WTC11 (cell line): Measurements from ENCODE around the gene THUMPD3. TPM values are rescaled to one million over a fixed set of nuclear protein-coding genes. Genes with fewer than 3 reads are reported as not detected.

Experiments used
- ATAC-seq: fragments of 200-7000 bp; cut with Tn5 transposase; 2 replicates; pipeline ENCODE4 v1.10.0; 2021; ENCODE audit warnings: mild to moderate bottlenecking, moderate library complexity
- CTCF ChIA-PET: fragments of 300-600 bp; sonication (Branson Sonifier 250); formaldehyde crosslinking; loops from one replicate; lab custom pipeline; 2021; ENCODE audit warnings: antibody characterized with exemption; lab: Charles Lee
- POLR2A ChIA-PET: fragments of 350-600 bp; sonication (Branson Sonifier 250); formaldehyde crosslinking; loops from one replicate; lab custom pipeline; 2021; ENCODE audit warnings: antibody characterized with exemption; lab: Charles Lee
- DNase-seq: peaks from one replicate; pipeline ENCODE4 v3.0.0; 2021; ENCODE audit warnings: low spot score
- H3K27ac Mint-ChIP-seq: 2 replicates; pipeline ENCODE4 v1.8.0; 2021; ENCODE audit warnings: mixed read lengths
- H3K27me3 Mint-ChIP-seq: 2 replicates; pipeline ENCODE4 v1.8.0; 2021; ENCODE audit warnings: low read depth, mild to moderate bottlenecking, moderate library complexity, mixed read lengths
- H3K36me3 Mint-ChIP-seq: 2 replicates; pipeline ENCODE4 v1.8.0; 2021; ENCODE audit warnings: mixed read lengths
- H3K4me1 Mint-ChIP-seq: 2 replicates; pipeline ENCODE4 v1.8.0; 2022; ENCODE audit warnings: mixed read lengths
- H3K4me3 Mint-ChIP-seq: 2 replicates; pipeline ENCODE4 v1.8.0; 2021; ENCODE audit warnings: mild to moderate bottlenecking, moderate library complexity, mixed read lengths
- H3K9me3 Mint-ChIP-seq: 2 replicates; pipeline ENCODE4 v1.8.0; 2021; ENCODE audit warnings: mixed read lengths
- AFF4 ChIP-seq: sonication (generic); formaldehyde crosslinking; IDR thresholded peaks from 2 replicates; pipeline ENCODE4 v1.8.1; 2023; ENCODE audit warnings: mild to moderate bottlenecking, missing genetic modification reagents, borderline replicate concordance
- AR ChIP-seq: fragments of 250-450 bp; sonication (Bioruptor Pico); IDR thresholded peaks from 2 replicates; pipeline ENCODE4 v1.9.0; 2021; ENCODE audit warnings: mild to moderate bottlenecking
- CREB1 ChIP-seq: sonication (generic); formaldehyde crosslinking; IDR thresholded peaks from 2 replicates; pipeline ENCODE4 v1.8.0; 2023; ENCODE audit warnings: mild to moderate bottlenecking, missing genetic modification reagents
- CREM ChIP-seq: sonication (generic); formaldehyde crosslinking; IDR thresholded peaks from 2 replicates; pipeline ENCODE4 v1.8.1; 2022; ENCODE audit warnings: mild to moderate bottlenecking, missing genetic modification reagents, moderate library complexity
- E2F4 ChIP-seq: sonication (generic); formaldehyde crosslinking; IDR thresholded peaks from 2 replicates; pipeline ENCODE4 v1.8.1; 2022; ENCODE audit warnings: low read depth, mild to moderate bottlenecking, moderate library complexity, missing genetic modification reagents, borderline replicate concordance
- ERG ChIP-seq: fragments of 250-450 bp; sonication (Bioruptor Pico); IDR thresholded peaks from 2 replicates; pipeline ENCODE4 v1.8.0; 2021; ENCODE audit warnings: mild to moderate bottlenecking
- FOXJ3 ChIP-seq: sonication (generic); formaldehyde crosslinking; IDR thresholded peaks from 2 replicates; pipeline ENCODE4 v1.9.0; 2021; ENCODE audit warnings: missing genetic modification reagents, mild to moderate bottlenecking, borderline replicate concordance
- HMGA2 ChIP-seq: fragments of 250-450 bp; sonication (Bioruptor Pico); IDR thresholded peaks from 2 replicates; pipeline ENCODE4 v1.4.0; 2021; ENCODE audit warnings: mild to moderate bottlenecking, moderate library complexity
- JAZF1 ChIP-seq: fragments of 250-450 bp; sonication (Bioruptor Pico); IDR thresholded peaks from 2 replicates; pipeline ENCODE4 v1.9.0; 2021; ENCODE audit warnings: moderate library complexity, mild to moderate bottlenecking, inconsistent platforms
- KAT7 ChIP-seq: sonication (generic); formaldehyde crosslinking; IDR thresholded peaks from 2 replicates; pipeline ENCODE4 v1.8.1; 2023; ENCODE audit warnings: missing genetic modification reagents, mild to moderate bottlenecking, borderline replicate concordance
- MYBL2 ChIP-seq: sonication (generic); formaldehyde crosslinking; IDR thresholded peaks from 2 replicates; pipeline ENCODE4 v1.8.1; 2023; ENCODE audit warnings: mild to moderate bottlenecking, moderate library complexity, missing genetic modification reagents
- NR1H2 ChIP-seq: sonication (generic); formaldehyde crosslinking; IDR thresholded peaks from 2 replicates; pipeline ENCODE4 v1.9.0; 2021; ENCODE audit warnings: mild to moderate bottlenecking, moderate library complexity, missing genetic modification reagents
- PRRX2 ChIP-seq: fragments of 250-450 bp; sonication (Bioruptor Pico); IDR thresholded peaks from 2 replicates; pipeline ENCODE4 v1.8.0; 2021; ENCODE audit warnings: mild to moderate bottlenecking
- RELA ChIP-seq: sonication (generic); formaldehyde crosslinking; IDR thresholded peaks from 2 replicates; pipeline ENCODE4 v1.8.1; 2022; ENCODE audit warnings: missing genetic modification reagents, mild to moderate bottlenecking, borderline replicate concordance
- USF2 ChIP-seq: sonication (generic); formaldehyde crosslinking; IDR thresholded peaks from 2 replicates; pipeline ENCODE4 v1.8.1; 2023; ENCODE audit warnings: mild to moderate bottlenecking, missing genetic modification reagents, moderate library complexity
- ZMAT4 ChIP-seq: fragments of 250-450 bp; sonication (Bioruptor Pico); IDR thresholded peaks from 2 replicates; pipeline ENCODE4 v1.9.0; 2021; ENCODE audit warnings: mild to moderate bottlenecking
- ZNF423 ChIP-seq: fragments of 250-450 bp; sonication (Bioruptor Pico); IDR thresholded peaks from 2 replicates; pipeline ENCODE4 v2.1.2; 2022; ENCODE audit warnings: mild to moderate bottlenecking, moderate library complexity
- ZSCAN18 ChIP-seq: fragments of 250-450 bp; sonication (Bioruptor Pico); IDR thresholded peaks from 2 replicates; pipeline ENCODE4 v2.1.2; 2022; ENCODE audit warnings: mild to moderate bottlenecking, moderate library complexity
- total RNA-seq: library from RNA; stranded (reverse); gene quantifications from 3 replicates; pipeline ENCODE4 v1.2.3, GENCODE V29; 2021

THUMPD3 gene
- total RNA-seq, 1 experiment from 2014 or later: 67.5 TPM

GRCh38 chr3:9346141-9346540 lies 16.7 kb upstream of the THUMPD3 start (continued):
- no peak for TF ChIP-seq E2F4
- no peak for TF ChIP-seq MYBL2 (CRISPR knock-in tag)
- TF ChIP-seq USF2: no peak
- no peak for TF ChIP-seq ZSCAN18 (CRISPR knock-in tag)

- Mint-ChIP-seq H3K36me3 (no peaks in the 10 kb centered on the region), H3K27me3 (no peaks in the 10 kb centered on the region), H3K9me3 (no peaks in the 10 kb centered on the region), H3K4me1 (peaks cover 31% of the 10 kb centered on the region), H3K4me3 (no peak overlapping the region), H3K27ac (no peak overlapping the region)
- ATAC-seq: no peak
- ChIA-PET POLR2A (no interaction called here), CTCF (interaction anchor here (0.7 to 1.4 kb wide), 2 partner anchors 156 to 287 kb away, joined by 3 read pairs; no protein-coding TSS in a partner anchor)
- DNase-seq: no peak
- TF ChIP-seq AR (CRISPR knock-in tag): no peak
- no peak for TF ChIP-seq FOXJ3 (CRISPR knock-in tag)
- TF ChIP-seq KAT7: no peak
- TF ChIP-seq AFF4 (CRISPR knock-in tag): no peak
- no peak for TF ChIP-seq CREM (CRISPR knock-in tag)
- no peak for TF ChIP-seq NR1H2
- TF ChIP-seq ERG: no peak
- TF ChIP-seq RELA (CRISPR knock-in tag): no peak
- TF ChIP-seq ZNF423: no peak
- no peak for TF ChIP-seq PRRX2 (CRISPR knock-in tag)
- no peak for TF ChIP-seq JAZF1 (CRISPR knock-in tag)
- TF ChIP-seq USF2: no peak
- no peak for TF ChIP-seq ZSCAN18 (CRISPR knock-in tag)
- TF ChIP-seq CREB1 (CRISPR knock-in tag): no peak
- TF ChIP-seq HMGA2 (CRISPR knock-in tag): no peak
- TF ChIP-seq ZMAT4 (CRISPR knock-in tag): no peak
Observed at GRCh38 chr3:9347081-9347480, 15.8 kb upstream of the THUMPD3 start.
